HG02623 (cell line): ENCODE results near the gene HPSE2.
"Not testable (repeated sequence)": the region's sequence is repeated elsewhere in the genome, so short reads cannot be mapped to it uniquely, and the experiment has no call there.

ENCODE experiments used
- ATAC-seq: cut with Tn5 transposase; IDR thresholded peaks from one replicate; pipeline ENCODE4 v1.9.1; 2021; ENCODE audit warnings: moderate library complexity; ENCODE audit not compliant: unreplicated experiment

Gene HPSE2

DNA sequence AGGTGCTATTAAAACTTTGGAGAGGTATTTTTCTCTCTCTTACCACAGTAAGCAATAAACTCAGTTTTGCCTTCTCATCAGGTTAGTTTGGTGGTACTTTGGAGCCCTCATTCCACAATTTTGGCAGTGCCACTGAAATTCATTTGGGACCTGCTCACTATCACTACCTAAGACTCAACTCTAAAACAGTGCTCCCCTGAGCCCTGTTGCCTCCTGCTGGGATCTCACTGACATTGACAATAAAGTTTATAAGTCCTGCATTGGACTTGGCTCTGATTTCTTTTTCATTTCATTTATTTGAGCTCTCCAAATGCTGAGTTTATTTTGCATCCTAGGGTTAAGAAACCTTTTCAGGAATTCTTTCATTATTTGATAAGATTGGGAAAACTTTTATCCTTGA, 658.1 kb downstream of the HPSE2 start:
- no peak for ATAC-seq

DNA sequence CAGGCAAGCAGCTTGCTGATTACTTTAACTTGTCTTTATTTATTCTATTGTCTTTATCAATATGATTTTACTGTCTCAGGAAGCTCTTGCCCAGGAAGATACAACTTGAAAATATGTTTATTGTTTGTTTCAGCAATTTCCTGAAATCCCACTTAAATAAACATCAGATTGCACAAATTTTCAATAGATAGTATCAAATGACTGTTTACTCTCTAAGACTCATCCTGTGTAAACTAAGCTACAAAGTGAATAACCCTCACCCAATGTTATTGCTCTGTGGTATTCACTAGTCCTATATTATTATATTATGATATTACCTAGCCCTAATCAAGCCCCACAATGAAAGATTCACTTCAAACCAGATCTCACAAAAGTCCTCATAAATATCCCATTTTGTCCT, 658.5 kb downstream of the HPSE2 start:
- no peak for ATAC-seq

DNA sequence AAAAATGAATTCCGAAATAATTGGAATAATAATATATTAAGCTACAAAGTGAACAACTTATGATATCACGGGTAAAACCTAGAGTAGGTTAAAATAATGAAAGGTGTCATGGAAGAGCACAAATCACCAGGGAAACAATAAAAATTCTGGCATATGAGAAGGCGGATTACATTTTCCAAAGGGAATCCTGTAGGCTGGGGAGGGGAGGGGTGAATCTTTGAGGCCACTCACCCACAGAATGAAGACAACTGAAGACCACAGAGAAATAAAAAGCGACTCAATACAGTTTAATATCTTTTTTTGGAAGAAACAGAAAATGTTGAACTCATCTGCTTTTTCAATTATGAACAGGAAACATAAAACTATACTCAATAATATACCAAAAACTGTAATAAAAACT, 659.6 kb downstream of the HPSE2 start:
- ATAC-seq, result no peak

DNA sequence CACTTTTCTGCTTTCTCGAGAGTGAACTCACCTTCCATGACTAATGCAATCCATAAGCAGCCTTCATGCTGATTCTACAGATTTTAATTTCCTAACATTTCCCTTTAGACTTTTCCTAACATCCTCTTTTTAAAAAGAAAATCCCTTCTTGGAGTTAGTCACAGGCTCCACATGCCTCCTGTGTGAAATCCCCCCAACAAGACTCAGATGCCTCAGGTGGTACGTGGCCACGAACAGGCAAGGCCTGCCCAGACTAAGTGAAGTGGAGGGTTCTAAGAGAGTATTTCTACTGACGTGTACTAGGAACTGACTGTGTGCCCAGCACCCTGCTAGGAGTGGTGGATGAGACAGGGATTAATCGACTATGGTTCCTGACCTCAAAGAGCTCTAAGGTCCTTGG, 663.1 kb downstream of the HPSE2 start:
- no peak for ATAC-seq

- no peak for ATAC-seq
Measured at GRCh38 chr10:98570834-98571233, 664.8 kb downstream of the HPSE2 start.

- ATAC-seq, result no peak
Measured at GRCh38 chr10:98569853-98570252, 665.8 kb downstream of the HPSE2 start.

GRCh38 chr10:98568551-98568950, 667.1 kb downstream of the HPSE2 start:
- ATAC-seq, result no peak

GRCh38 chr10:98567391-98568133, 668.1 kb downstream of the HPSE2 start:
- no peak for ATAC-seq

GRCh38 chr10:98563811-98564210, 671.8 kb downstream of the HPSE2 start:
- ATAC-seq, result no peak

- ATAC-seq, result no peak
Measured at GRCh38 chr10:98560565-98560964, 675.1 kb downstream of the HPSE2 start.

DNA sequence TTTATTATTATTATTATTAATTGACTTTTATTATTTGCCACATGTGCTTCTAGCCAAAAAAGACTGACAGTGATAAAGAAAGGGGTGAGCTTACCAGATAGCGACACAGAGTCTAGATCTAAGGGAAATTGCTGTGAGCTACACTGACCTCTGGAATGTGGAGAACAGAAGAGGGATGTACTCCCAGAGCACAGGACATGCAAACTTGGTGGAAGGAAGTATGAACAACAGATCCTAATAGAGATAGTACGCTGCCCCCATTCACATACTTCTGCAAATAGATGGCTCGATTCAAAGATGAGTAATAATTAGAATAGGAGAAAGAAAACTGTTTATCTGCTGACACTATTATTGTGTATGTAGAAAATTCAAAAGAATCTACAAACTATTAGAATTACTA, 679.6 kb downstream of the HPSE2 start:
- ATAC-seq, result no peak

DNA sequence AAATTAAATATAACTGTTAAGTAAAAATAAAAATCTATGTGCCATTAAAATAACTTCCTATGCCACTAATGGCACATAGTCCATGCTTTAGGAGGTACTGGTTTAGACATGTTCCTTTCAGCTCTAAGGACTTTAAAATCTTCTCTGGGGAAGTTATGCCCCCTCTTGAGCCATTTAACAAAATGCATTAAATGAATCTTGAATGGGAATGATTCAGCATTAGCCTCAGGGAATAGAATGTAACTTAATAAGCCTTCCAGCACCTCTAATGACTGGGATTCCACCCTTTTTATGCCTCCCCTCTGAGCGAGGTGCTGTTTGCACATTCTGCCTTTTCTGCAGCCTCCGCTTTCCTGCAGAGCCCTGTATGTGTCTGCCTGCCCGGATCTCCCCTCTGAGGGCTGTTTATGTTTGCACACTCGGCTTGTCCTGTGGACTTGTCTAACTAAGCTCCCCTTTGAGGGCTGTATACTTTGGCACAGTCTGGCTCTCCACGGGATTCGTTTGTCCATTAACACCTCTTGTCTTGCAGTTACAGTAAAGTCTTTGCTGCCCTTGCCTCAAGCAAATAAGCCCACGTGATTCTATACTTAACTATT, 680.5 kb downstream of the HPSE2 start:
- no peak for ATAC-seq

- not testable (repeated sequence) for ATAC-seq
Measured at GRCh38 chr10:98541561-98541960, 694.1 kb downstream of the HPSE2 start.

- ATAC-seq, result no peak
Measured at GRCh38 chr10:98539578-98539977, 696.1 kb downstream of the HPSE2 start.

DNA sequence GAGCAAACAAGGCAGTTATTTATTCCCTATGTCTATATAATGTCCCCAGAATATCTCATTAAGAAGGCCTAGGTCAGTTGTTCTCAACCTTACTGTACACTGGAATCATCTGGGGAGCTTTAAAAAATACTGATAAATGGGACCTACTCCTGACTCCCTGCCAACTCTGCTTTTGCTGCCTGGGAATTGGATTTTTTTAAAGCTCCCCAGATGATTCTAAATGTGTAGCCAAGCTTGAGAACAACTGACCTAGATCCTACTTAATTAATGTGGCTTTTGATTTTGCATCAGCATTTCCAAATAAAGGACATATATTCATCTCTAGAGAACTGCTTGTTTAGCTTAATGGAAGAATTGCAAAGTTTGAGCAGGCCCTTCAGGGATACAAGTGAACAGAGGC, 697.2 kb downstream of the HPSE2 start:
- no peak for ATAC-seq

GRCh38 chr10:98536551-98536950, 699.1 kb downstream of the HPSE2 start:
- no peak for ATAC-seq

DNA sequence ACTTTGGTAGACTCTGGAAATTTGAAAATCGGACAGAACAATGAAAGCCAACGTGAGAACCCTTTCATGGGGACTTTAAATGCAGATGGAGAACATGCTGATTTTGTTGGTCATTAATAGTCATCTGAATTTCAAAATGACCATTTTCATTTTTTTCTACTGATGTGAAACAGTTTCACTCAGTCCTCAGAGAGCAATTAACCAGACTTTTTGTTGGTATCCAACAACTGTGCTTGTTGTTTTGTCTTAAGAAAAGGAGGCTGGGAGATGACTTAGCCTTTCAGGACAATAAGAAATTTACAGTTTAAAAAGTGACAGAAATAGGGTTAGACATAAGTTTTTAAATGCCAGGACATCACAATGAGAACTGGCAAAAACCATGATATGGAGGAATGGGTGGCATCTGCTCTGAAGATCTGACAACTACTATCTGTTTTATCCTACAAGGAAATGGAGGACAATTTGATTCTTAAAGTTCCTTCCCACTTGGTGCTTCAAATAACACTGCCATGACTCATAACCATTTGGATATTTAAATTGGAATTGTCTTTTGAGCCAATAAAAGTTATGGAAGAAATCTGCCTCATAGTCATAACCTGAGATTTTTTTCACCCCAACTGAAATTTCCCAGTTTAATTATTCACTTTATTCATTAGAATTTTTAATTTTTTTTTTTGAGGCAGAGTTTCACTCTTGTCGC, 701.8 kb downstream of the HPSE2 start:
- ATAC-seq, result no peak

- no peak for ATAC-seq
Measured at GRCh38 chr10:98533241-98533640, 702.4 kb downstream of the HPSE2 start.

DNA sequence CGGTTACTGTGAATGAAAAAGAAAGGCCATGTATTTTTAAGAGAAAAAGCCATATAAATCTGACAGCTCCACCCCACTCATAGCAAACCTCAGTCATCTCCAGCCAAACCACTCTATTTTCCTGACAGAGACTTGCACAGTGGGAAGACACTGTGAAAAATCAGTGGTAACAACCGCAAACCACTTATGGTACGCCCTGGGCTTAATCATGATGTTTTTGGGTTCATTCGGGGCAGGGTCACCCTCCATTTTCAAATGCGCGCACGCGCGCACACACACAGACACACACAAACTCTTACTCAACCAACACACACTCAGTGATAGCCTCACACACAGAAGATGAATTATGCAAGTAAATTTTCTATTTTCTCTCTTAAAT, 706.9 kb downstream of the HPSE2 start:
- ATAC-seq, result no peak

DNA sequence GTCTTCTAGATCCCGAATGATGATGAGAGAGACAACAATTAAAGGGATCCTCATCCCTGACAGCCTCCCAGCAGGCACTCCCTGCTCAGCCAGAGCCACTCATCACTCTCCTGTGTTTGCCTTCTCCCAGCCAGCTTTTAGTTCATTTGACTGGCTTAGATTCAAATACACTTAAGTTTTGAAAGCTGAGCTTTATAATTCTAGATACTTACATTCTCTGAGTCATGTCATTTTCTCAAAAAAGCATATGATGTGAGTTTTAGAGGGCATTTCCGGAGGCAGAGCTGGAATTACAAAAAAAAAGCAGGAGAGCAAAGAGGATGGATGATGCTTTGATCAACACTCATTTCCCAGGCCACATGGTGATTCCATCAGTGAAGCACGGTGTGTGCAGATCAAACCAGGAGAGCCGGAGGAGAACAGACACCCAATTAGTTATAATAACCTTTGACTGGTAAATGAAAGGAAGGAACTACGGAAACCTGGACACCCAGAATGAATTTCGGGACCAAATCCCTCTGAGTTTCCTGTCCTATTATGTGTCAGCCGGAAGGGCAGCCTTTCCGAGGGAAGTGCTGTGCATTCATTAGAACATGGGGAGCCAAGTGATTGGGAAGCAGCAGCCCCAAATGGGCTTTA, 707.4 kb downstream of the HPSE2 start:
- no peak for ATAC-seq

DNA sequence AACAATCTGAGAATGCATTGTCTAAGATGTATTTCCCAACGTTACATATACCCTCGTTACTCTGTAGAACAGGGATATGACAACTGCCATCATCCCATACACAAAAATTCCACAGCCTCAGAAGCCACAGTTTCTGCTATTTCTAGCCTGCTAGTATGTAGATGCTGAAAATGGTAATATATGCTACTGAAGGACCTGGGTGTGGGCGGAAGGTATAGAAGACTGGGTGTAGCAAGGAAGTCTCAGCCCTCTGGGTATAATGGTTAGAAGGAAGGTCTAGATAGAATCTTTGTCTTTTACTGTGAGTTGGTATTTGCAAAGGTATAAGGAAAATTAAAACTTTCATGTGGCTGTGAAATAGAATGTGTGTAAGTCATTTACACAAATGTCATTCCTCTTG, 709.7 kb downstream of the HPSE2 start:
- no peak for ATAC-seq

- ATAC-seq, result no peak
Measured at GRCh38 chr10:98524124-98524523, 711.5 kb downstream of the HPSE2 start.
